Bronchial epithelial cell (primary cell): ENCODE measurements around the gene DNAH6. TPM values are rescaled to one million over a fixed set of nuclear protein-coding genes. Genes with fewer than 3 reads are reported as not detected.

Experiments
- DNase-seq: peaks from one replicate; pipeline ENCODE4 v3.0.0-alpha.2; 2010; ENCODE audit warnings: low read depth
- FAIRE-seq: peaks from 2 replicates; lab custom pipeline; 2011; peaks lifted over from hg19 to GRCh38; lab: Jason Lieb, UNC
- H3K27me3 ChIP-seq: 2 replicates; pipeline ENCODE4 v1.5.1; 2011; ENCODE audit warnings: low read length; ENCODE audit not compliant: control insufficient read depth, insufficient read depth
- H3K36me3 ChIP-seq: 2 replicates; pipeline ENCODE4 v1.5.1; 2011; ENCODE audit warnings: low read length; ENCODE audit not compliant: control insufficient read depth, insufficient read depth
- H3K4me3 ChIP-seq: 2 replicates; pipeline ENCODE4 v1.5.1; 2011; ENCODE audit warnings: mild to moderate bottlenecking, low read depth, low read length, control low read depth
- CTCF ChIP-seq: IDR thresholded peaks from 2 replicates; pipeline ENCODE4 v1.5.1; 2011; ENCODE audit warnings: mild to moderate bottlenecking, moderate library complexity, low read length, control low read depth, inconsistent platforms; ENCODE audit not compliant: insufficient read depth, severe bottlenecking
- total RNA-seq: library from RNA; depleted of rRNA; stranded (reverse); fragments of >200 nt; gene quantifications from 2 replicates; pipeline ENCODE4 v1.2.1, GENCODE V29; 2014

The DNAH6 gene
- total RNA-seq, 1 donor from 2014 or later = under 0.01 TPM

GRCh38 chr2:84649058-84649457, 132.8 kb downstream of the DNAH6 start:
- no peak overlapping the region for H3K4me3 ChIP-seq
- H3K36me3 ChIP-seq = no peaks in the 10 kb centered on the region
- no peak for FAIRE-seq
- no peak for TF ChIP-seq CTCF
- no peaks in the 10 kb centered on the region for H3K27me3 ChIP-seq
- DNase-seq = no peak

GRCh38 chr2:84649487-84650142, 133.3 kb downstream of the DNAH6 start:
- Histone ChIP-seq H3K36me3 (no peaks in the 10 kb centered on the region), H3K4me3 (no peak overlapping the region), H3K27me3 (no peaks in the 10 kb centered on the region)
- FAIRE-seq (no peak), DNase-seq (no peak)
- TF ChIP-seq CTCF = no peak

GRCh38 chr2:84652431-84652830, 136.1 kb downstream of the DNAH6 start:
- H3K4me3 ChIP-seq = no peak overlapping the region
- no peak for TF ChIP-seq CTCF
- DNase-seq (no peak), FAIRE-seq (no peak)
- no peaks in the 10 kb centered on the region for H3K27me3 ChIP-seq
- no peaks in the 10 kb centered on the region for H3K36me3 ChIP-seq

- no peak overlapping the region for H3K4me3 ChIP-seq
- no peaks in the 10 kb centered on the region for H3K36me3 ChIP-seq
- H3K27me3 ChIP-seq = no peaks in the 10 kb centered on the region
- TF ChIP-seq CTCF = no peak
- DNase-seq = no peak
- FAIRE-seq = no peak
Observed at GRCh38 chr2:84653302-84653701, 137.0 kb downstream of the DNAH6 start.

GRCh38 chr2:84654414-84654813, 138.1 kb downstream of the DNAH6 start:
- no peaks in the 10 kb centered on the region for H3K36me3 ChIP-seq
- FAIRE-seq (no peak), DNase-seq (no peak)
- no peaks in the 10 kb centered on the region for H3K27me3 ChIP-seq
- no peak overlapping the region for H3K4me3 ChIP-seq
- TF ChIP-seq CTCF = no peak

- no peak for TF ChIP-seq CTCF
- no peak for DNase-seq
- Histone ChIP-seq H3K27me3 (no peaks in the 10 kb centered on the region), H3K4me3 (no peak overlapping the region), H3K36me3 (no peaks in the 10 kb centered on the region)
- FAIRE-seq = no peak
Observed at GRCh38 chr2:84669122-84669521, 152.8 kb downstream of the DNAH6 start.
